ENCODE results near the gene PRKCA.
A peak's percentile ranks its signal among the peaks of the same experiment; 100 is the strongest.

The PRKCA gene

DNA sequence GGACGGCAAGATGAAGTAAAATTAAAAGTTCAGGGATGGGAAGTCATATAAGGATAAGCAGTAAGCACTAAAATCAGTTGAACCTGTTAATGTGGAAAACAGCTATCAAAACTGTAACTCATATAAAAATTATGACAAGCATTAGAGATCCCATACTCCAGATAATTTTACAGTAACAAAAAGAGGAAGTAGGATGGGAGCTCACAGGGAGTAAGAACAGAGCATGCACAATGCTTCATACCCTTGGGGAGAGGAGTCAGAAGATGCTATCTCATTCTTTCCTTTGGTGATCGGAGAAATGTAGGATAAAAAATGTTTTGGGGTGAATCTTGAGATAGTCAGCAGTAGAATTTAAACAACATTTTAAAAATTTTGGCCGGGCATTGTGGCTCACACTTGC is 367.8 kb downstream of the PRKCA start (continued):
- TF ChIP-seq, protein P1, sequence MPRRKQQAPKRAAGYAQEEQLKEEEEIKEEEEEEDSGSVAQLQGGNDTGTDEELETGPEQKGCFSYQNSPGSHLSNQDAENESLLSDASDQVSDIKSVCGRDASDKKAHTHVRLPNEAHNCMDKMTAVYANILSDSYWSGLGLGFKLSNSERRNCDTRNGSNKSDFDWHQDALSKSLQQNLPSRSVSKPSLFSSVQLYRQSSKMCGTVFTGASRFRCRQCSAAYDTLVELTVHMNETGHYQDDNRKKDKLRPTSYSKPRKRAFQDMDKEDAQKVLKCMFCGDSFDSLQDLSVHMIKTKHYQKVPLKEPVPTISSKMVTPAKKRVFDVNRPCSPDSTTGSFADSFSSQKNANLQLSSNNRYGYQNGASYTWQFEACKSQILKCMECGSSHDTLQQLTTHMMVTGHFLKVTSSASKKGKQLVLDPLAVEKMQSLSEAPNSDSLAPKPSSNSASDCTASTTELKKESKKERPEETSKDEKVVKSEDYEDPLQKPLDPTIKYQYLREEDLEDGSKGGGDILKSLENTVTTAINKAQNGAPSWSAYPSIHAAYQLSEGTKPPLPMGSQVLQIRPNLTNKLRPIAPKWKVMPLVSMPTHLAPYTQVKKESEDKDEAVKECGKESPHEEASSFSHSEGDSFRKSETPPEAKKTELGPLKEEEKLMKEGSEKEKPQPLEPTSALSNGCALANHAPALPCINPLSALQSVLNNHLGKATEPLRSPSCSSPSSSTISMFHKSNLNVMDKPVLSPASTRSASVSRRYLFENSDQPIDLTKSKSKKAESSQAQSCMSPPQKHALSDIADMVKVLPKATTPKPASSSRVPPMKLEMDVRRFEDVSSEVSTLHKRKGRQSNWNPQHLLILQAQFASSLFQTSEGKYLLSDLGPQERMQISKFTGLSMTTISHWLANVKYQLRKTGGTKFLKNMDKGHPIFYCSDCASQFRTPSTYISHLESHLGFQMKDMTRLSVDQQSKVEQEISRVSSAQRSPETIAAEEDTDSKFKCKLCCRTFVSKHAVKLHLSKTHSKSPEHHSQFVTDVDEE (CRISPR knock-in tag; IDR thresholded peaks at IDR 0.05) = no peak
- no peak for TF ChIP-seq ZNF70 (CRISPR knock-in tag; IDR thresholded peaks at IDR 0.05)

DNA sequence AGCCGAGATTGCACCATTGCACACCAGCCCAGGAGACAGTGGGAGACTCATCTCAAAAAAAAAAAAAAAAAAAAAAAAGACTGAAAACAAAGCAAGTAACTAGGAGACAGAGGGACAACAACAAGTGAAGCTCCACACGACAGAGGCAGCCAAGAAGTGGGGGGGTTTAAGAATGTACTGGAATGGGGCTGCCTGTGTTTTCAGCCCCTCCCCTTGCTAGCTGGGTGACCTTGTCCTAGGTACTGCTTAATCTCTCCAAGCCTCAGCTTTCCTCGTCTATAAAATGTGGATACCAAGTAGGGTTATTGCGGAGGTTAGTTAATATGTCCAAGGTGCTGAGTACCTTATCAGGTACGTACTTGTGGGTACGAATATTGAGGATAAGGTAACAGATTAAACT is 368.7 kb downstream of the PRKCA start:
- TF ChIP-seq ZNF8 (CRISPR knock-in tag; IDR thresholded peaks at IDR 0.05) = no peak
- TF ChIP-seq ZNF70 (CRISPR knock-in tag; IDR thresholded peaks at IDR 0.05) = no peak
- no peak for TF ChIP-seq ZFP30 (CRISPR knock-in tag; IDR thresholded peaks at IDR 0.05)
- no peak for TF ChIP-seq PPARA (CRISPR knock-in tag; IDR thresholded peaks at IDR 0.05; ENCODE audit: borderline replicate concordance)
- TF ChIP-seq SNAI2 (CRISPR knock-in tag; IDR thresholded peaks at IDR 0.05) = no peak
- no peak for TF ChIP-seq BACH2 (CRISPR knock-in tag; IDR thresholded peaks at IDR 0.05; ENCODE audit: borderline replicate concordance)
- TF ChIP-seq ZFP3 (CRISPR knock-in tag; IDR thresholded peaks at IDR 0.05) = no peak
- TF ChIP-seq RARB (CRISPR knock-in tag; IDR thresholded peaks at IDR 0.05) = no peak
- TF ChIP-seq, protein P2, sequence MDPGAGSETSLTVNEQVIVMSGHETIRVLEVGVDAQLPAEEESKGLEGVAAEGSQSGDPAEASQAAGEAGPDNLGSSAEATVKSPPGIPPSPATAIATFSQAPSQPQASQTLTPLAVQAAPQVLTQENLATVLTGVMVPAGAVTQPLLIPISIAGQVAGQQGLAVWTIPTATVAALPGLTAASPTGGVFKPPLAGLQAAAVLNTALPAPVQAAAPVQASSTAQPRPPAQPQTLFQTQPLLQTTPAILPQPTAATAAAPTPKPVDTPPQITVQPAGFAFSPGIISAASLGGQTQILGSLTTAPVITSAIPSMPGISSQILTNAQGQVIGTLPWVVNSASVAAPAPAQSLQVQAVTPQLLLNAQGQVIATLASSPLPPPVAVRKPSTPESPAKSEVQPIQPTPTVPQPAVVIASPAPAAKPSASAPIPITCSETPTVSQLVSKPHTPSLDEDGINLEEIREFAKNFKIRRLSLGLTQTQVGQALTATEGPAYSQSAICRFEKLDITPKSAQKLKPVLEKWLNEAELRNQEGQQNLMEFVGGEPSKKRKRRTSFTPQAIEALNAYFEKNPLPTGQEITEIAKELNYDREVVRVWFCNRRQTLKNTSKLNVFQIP (CRISPR knock-in tag; IDR thresholded peaks at IDR 0.05; ENCODE audit: borderline replicate concordance, low read depth) = no peak
- no peak for TF ChIP-seq ZNF565 (CRISPR knock-in tag; conservative IDR thresholded peaks at IDR 0.05; ENCODE audit: low read depth)
- TF ChIP-seq ESRRG (CRISPR knock-in tag; IDR thresholded peaks at IDR 0.05) = no peak
- TF ChIP-seq, protein P3, sequence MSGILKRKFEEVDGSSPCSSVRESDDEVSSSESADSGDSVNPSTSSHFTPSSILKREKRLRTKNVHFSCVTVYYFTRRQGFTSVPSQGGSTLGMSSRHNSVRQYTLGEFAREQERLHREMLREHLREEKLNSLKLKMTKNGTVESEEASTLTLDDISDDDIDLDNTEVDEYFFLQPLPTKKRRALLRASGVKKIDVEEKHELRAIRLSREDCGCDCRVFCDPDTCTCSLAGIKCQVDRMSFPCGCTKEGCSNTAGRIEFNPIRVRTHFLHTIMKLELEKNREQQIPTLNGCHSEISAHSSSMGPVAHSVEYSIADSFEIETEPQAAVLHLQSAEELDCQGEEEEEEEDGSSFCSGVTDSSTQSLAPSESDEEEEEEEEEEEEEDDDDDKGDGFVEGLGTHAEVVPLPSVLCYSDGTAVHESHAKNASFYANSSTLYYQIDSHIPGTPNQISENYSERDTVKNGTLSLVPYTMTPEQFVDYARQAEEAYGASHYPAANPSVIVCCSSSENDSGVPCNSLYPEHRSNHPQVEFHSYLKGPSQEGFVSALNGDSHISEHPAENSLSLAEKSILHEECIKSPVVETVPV (CRISPR knock-in tag; IDR thresholded peaks at IDR 0.05) = no peak
- TF ChIP-seq, protein P4, sequence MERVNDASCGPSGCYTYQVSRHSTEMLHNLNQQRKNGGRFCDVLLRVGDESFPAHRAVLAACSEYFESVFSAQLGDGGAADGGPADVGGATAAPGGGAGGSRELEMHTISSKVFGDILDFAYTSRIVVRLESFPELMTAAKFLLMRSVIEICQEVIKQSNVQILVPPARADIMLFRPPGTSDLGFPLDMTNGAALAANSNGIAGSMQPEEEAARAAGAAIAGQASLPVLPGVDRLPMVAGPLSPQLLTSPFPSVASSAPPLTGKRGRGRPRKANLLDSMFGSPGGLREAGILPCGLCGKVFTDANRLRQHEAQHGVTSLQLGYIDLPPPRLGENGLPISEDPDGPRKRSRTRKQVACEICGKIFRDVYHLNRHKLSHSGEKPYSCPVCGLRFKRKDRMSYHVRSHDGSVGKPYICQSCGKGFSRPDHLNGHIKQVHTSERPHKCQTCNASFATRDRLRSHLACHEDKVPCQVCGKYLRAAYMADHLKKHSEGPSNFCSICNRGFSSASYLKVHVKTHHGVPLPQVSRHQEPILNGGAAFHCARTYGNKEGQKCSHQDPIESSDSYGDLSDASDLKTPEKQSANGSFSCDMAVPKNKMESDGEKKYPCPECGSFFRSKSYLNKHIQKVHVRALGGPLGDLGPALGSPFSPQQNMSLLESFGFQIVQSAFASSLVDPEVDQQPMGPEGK (CRISPR knock-in tag; IDR thresholded peaks at IDR 0.05; ENCODE audit: borderline replicate concordance) = no peak
- TF ChIP-seq ARNTL (CRISPR knock-in tag; IDR thresholded peaks at IDR 0.05; ENCODE audit: borderline replicate concordance, low read depth) = no peak
- peak; percentile 24 for ATAC-seq

DNA sequence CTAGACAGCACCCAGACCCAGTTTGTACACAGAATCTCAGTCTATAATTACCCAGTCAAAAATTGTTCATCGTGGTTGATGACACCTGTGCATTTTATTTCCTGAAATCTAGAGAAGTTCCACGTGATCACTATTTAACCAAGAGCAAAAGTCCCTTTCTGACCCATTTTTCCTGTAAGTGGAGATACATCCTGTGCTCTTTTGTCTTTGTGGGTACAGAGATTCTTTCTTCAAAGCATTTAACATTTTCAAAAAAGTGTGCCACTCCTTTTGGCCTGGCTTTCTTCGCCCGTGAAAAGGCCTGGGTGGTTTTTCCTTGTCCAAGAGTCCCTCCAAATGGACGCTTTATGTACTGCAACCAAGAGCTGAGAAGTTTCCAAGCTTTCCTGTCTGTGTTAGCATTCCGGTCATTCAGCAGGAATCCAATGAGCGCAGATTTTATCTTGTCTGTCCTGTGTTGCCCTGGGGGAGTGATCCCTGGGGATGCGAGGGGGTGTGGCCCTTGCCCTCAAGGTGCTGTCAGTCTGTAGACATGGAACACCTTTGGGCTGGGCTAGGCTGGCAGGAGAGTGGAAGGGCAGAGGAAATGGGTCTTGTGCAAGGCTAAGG is 371.4 kb downstream of the PRKCA start:
- ATAC-seq = peak; percentile 81
- TF ChIP-seq, protein P5, sequence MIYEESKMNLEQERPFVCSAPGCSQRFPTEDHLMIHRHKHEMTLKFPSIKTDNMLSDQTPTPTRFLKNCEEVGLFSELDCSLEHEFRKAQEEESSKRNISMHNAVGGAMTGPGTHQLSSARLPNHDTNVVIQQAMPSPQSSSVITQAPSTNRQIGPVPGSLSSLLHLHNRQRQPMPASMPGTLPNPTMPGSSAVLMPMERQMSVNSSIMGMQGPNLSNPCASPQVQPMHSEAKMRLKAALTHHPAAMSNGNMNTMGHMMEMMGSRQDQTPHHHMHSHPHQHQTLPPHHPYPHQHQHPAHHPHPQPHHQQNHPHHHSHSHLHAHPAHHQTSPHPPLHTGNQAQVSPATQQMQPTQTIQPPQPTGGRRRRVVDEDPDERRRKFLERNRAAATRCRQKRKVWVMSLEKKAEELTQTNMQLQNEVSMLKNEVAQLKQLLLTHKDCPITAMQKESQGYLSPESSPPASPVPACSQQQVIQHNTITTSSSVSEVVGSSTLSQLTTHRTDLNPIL (CRISPR knock-in tag; IDR thresholded peaks at IDR 0.05; ENCODE audit: low read depth) = no peak
- TF ChIP-seq, protein P3 (CRISPR knock-in tag; IDR thresholded peaks at IDR 0.05) = no peak
- TF ChIP-seq OSR1 (CRISPR knock-in tag; IDR thresholded peaks at IDR 0.05) (no peak), ZNF565 (CRISPR knock-in tag; conservative IDR thresholded peaks at IDR 0.05; ENCODE audit: low read depth) (no peak), ARNTL (CRISPR knock-in tag; IDR thresholded peaks at IDR 0.05; ENCODE audit: borderline replicate concordance, low read depth) (no peak), ESRRG (CRISPR knock-in tag; IDR thresholded peaks at IDR 0.05) (no peak), BACH2 (CRISPR knock-in tag; IDR thresholded peaks at IDR 0.05; ENCODE audit: borderline replicate concordance) (no peak), CSDC2 (CRISPR knock-in tag; IDR thresholded peaks at IDR 0.05) (no peak), ZFP3 (CRISPR knock-in tag; IDR thresholded peaks at IDR 0.05) (no peak)
- TF ChIP-seq, protein P2 (CRISPR knock-in tag; IDR thresholded peaks at IDR 0.05; ENCODE audit: borderline replicate concordance, low read depth) = no peak
- TF ChIP-seq, protein P4 (CRISPR knock-in tag; IDR thresholded peaks at IDR 0.05; ENCODE audit: borderline replicate concordance) = no peak
- TF ChIP-seq, protein P1 (CRISPR knock-in tag; IDR thresholded peaks at IDR 0.05) = no peak
